Activated T-cell treated with anti-CD3 and anti-CD28 coated beads, Interleukin-2, amount 50 U/mL, for 1 hour (primary cell): Measurements from ENCODE around the gene FAM53A.
"Not testable (repeated sequence)": the region's sequence is repeated elsewhere in the genome, so short reads cannot be mapped to it uniquely, and the experiment has no call there.

Experiments
- DNase-seq: peaks from one replicate; pipeline ENCODE4 v3.0.0-alpha.2; 2020

Gene FAM53A

GRCh38 chr4:1716065-1716945, 32.2 kb upstream of the FAM53A start:
- DNase-seq, result no peak

DNA sequence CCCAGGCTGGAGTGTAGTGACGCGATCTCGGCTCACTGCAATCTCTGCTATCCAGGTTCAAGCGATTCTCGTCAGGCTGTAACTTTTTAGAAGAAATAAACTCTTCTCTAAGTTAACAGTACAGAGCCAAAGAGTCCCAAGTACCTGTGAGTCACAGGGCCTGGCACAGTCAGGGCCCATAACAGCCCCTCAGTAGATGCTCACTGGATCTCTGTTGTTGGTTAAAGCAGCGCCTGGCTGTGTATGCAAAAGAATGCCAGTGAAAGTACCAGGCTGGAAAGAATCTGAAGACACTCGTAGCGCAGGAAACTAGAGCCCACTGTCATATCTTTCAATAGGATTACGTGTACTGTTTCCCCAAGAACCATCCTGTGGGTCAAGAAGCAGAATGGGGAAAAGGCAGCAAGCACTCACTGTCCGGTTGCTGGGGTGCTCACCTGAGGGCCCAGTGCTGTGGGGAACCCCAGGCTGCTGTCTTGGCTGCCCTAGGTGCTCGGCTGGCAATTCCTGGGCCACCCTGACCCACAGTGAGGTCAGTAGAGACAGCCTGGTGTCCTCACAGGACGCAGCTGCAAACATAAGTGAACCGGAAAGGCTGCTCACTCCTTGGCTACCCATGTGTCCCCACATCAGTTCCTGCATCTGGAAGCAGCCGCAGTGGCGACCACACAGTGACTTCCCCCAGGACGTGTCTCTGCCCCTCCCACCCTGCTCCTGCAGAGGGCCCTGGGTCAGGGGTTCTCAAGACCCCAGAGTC, 31.1 kb upstream of the FAM53A start:
- no peak for DNase-seq

GRCh38 chr4:1714303-1715001, 30.3 kb upstream of the FAM53A start:
- DNase-seq, result no peak

DNA sequence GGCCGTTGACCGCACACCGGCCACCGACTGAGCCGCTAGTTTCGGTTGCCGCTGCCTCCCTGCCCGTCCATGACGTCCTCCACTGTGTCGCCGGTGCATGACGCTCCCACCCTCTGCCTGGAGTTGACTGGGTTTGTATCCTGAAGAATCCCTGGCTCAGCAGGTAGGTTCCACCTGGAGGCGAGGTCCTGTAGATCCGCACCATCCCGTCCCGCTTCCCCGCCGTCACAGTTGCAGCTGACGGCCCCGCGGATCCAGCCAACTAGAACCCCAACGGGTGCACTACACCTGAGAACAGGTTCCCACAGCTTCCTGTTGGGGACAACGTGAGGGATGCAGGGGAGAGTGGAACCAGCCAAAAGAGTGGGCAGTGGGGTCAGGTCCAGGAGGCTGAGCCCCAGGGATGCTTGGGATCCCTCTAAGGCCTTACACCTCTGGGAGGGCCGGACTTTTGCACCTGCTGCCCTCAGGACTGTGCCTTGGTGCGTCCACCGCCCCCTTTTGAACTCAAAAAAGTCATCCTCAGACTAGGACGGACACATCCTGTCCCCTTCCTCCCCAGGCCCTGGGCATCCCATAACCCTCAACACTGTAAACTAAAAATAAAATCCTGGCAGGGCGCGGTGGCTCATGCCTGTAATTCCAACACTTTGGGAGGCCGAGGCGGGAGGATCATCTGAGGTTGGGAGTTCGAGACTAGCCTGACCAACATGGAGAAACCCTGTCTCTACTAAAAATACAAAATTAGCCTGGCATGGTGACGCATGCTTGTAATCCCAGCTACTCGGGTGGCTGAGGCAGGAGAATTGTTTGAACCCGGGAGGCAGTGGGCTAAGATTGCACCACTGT, 29.1 kb upstream of the FAM53A start:
- no peak for DNase-seq

- DNase-seq, result peak; percentile 97
These were observed 28.3 kb upstream of the FAM53A start, which contains the start of gene SLBP for GRCh38 chr4:1712216-1713002. TSS of gene SLBP (minus strand) at chr4:1712319. CDS start at chr4:1712188, 131 bp downstream.

DNA sequence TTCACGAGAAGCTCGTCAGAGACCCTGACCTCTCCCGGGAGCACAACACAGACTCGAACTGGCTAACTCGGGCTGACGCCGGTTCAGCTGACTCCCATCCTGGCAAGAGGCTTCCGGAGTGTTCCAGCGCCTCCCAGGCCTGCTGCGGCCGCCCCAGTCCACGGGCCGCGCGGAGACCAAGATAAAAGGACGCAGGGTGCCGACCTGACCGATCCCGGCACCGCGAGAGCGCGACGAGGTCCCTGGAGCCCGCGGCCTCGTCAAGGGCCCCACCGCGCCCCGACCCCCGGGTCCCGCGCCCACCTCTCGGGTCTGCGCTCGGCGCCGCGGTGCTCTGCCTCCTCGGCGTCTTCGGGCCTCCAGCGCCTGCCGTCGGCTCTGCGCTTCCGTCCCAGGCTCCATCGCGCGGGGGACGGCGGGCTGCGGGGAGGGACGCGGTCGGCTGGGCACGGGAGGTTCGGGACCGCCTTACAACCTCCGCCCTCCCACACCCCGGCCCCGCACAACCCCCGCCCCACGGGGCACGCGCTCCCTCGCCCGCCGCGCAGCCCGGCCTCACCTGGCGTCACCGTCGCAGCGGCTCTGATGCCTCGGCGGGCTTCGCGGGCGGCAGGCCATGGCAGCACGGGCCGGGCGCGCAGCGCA, 27.6 kb upstream of the FAM53A start:
- DNase-seq, result no peak

DNA sequence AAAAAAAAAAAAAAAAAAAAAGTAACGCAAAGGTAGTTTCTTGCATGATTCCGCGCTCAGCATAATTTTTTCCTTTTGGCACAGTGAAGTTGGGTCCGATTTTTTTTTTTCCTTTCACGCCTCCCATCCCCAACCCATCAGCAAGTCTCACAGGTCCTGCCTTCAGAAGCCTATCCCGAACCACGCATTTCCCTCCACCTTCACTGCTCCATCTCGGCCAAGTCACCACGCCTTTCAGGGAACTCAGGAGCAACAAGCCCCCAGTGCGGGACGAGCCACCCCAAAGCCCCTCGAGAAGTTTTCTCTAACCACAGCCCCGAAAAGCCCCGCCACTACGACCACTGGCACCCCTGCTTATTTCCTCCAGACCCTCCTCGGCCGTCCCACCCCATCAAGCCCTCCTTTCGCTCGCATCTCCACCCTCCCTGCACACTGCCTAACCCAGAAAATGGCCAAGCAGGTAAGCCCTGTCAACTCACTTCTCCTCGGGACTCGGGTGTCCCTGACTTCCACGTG, 27.0 kb upstream of the FAM53A start:
- DNase-seq, result no peak

GRCh38 chr4:1708581-1708980, 24.5 kb upstream of the FAM53A start:
- DNase-seq, result no peak

DNA sequence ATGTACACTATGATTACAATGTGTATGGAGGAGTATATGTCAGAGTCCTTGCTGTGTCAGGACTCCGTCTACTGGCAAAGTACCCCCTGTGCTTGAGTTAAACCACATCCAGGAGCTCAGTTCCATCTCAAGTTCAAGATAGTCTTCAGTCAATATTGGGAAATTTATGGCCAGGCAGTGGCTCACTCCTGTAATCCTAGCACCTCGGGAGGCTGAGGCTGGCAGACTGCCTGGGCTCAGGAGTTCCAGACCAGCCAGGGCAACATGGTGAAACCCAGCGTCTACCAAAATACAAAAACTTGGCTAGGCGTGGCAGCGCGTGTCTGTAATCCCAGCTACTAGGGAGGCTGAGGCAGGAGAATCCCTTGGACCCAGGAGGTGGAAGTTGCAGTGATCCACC, 22.2 kb upstream of the FAM53A start:
- no peak for DNase-seq

DNA sequence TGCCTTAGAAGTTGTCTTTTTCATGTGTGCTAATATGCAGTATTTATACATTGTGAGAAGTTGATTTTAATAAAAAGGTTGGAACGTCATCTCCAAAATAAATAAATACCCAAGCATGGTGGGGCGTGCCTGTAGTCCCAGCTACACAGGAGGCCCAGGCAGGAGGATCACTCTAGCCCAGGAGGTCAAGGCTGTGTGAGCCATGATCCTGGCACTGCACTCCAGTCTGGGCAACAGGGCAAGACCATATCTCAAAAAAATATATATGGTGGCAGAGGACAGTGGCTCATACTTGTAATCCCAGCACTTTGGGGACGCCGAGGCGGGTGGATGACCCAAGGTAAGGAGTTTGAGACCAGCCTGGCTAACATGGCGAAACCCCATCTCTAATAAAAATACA, 21.6 kb upstream of the FAM53A start:
- DNase-seq, result no peak

DNA sequence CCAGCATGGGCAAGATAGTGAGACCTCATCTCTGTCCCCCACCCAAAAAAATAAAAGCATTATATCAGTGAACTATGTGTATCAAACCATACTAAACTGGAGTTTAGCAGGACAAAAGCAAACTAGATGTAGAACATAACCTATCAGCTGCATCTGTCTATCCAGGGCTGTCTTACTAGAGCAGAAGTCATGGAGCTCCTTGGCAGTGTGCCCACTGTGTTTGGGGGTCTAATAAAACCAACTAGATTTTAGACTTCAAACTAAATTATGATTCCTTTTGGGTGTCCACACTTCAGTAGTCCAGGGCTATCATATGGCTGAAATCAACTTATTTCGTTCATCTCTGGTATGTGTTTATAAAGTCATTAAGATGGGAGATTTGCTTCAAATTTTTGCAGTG, 19.8 kb upstream of the FAM53A start:
- no peak for DNase-seq

DNA sequence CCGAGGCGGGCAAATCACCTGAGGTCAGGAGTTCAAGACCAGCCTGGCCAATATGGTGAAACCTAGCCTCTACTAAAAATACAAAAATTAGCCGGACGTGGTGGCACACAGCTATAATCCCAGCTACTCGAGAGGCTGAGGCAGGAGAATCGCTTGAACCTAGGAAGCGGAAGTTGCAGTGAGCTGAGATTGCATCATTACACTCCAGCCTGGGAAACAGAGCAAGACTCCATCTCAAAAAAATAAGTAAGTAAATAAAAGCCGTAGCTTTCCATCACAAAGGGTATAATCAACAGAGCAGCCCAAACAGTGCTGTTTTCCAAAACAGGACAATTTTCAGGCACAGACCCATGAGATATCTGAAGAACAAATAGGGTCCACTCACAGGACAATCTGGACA, 17.6 kb upstream of the FAM53A start:
- DNase-seq, result not testable (repeated sequence)

- DNase-seq, result no peak
These were observed 11.8 kb upstream of the FAM53A start for GRCh38 chr4:1695913-1696312.

DNA sequence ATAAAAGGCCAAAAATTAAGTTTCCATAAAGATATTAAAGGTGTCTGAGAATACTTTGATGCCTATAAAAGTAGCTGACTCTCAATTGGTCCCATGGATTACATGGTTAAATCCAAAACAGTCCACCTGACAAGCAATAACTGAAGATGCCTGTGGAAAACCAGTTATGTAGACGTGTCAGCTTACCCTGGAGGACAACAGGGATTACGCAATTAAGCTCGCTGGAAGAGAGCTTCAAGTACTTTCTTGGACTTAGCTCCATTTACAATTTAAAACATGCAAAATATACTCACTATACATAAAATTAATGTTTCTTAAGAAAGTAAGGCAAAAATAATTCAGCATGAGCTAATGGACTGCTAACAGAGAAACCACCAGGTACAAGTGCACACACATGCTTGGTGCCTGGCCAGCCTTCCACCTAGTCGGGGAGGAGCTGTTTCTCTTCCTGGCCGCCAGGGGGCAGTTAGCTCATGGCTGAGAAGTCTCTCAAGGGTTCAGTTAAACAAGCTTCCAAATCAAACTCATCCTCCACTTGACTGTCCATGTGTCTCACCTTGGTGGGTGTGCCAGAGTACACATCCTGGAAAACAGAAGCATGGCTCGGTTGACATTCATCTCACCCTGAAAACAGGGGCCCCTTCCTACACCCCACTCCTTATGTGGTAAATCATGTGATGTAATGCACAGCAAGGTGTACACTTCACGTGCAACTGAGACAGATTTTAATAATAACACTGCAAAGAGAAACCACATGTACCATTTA, 9.2 kb upstream of the FAM53A start:
- peak; percentile 78 for DNase-seq

GRCh38 chr4:1691737-1692373, 7.7 kb upstream of the FAM53A start:
- DNase-seq, result no peak

GRCh38 chr4:1690698-1691097, 6.6 kb upstream of the FAM53A start:
- DNase-seq, result no peak

GRCh38 chr4:1686440-1687036, 2.4 kb upstream of the FAM53A start:
- DNase-seq, result no peak

- no peak for DNase-seq
These were observed 1.4 kb upstream of the FAM53A start for GRCh38 chr4:1685235-1686150.
